OCI-LY1 (cell line): ENCODE data around the gene DPT.

Source experiments
- H2AFZ ChIP-seq: fragments of 200-600 bp; sonication (generic), shearing (Covaris generic); 2 replicates; pipeline ENCODE4 v1.6.0; 2014; ENCODE audit warnings: antibody characterized with exemption, mild to moderate bottlenecking, low read length
- H3F3A ChIP-seq: fragments of 200-600 bp; sonication (generic), shearing (Covaris generic); 2 replicates; pipeline ENCODE4 v1.6.0; 2014; ENCODE audit warnings: mild to moderate bottlenecking, antibody characterized with exemption, low read length, moderate library complexity; ENCODE audit not compliant: insufficient read depth
- H3K27ac ChIP-seq: fragments of 200-600 bp; sonication (generic); 2 replicates; pipeline ENCODE4 v1.5.1; 2014; ENCODE audit warnings: low read length, mixed run types, mild to moderate bottlenecking, low read depth; ENCODE audit not compliant: poor library complexity, severe bottlenecking
- H3K27me3 ChIP-seq: fragments of 200-600 bp; sonication (generic); 2 replicates; pipeline ENCODE4 v1.6.0; 2014; ENCODE audit warnings: antibody characterized with exemption, mild to moderate bottlenecking, low read length, moderate library complexity; ENCODE audit not compliant: insufficient read depth
- H3K36me3 ChIP-seq: fragments of 200-600 bp; sonication (generic); 2 replicates; pipeline ENCODE4 v1.6.1; 2014; ENCODE audit warnings: mild to moderate bottlenecking, antibody characterized with exemption, low read length, moderate library complexity, mixed read lengths; ENCODE audit not compliant: insufficient read depth
- H3K4me1 ChIP-seq: fragments of 200-600 bp; sonication (generic); 2 replicates; pipeline ENCODE4 v1.5.1; 2014; ENCODE audit warnings: mild to moderate bottlenecking, low read length, moderate library complexity; ENCODE audit not compliant: insufficient read depth, severe bottlenecking
- H3K4me2 ChIP-seq: fragments of 200-600 bp; sonication (generic), shearing (Covaris generic); 2 replicates; pipeline ENCODE4 v1.6.1; 2014; ENCODE audit warnings: low read length
- H3K4me3 ChIP-seq: fragments of 200-600 bp; sonication (generic); 2 replicates; pipeline ENCODE4 v1.5.1; 2014; ENCODE audit warnings: low read length, low read depth, mild to moderate bottlenecking, mixed read lengths; ENCODE audit not compliant: poor library complexity, severe bottlenecking
- H3K79me2 ChIP-seq: fragments of 200-600 bp; shearing (Covaris generic); 2 replicates; pipeline ENCODE4 v1.6.1; 2016; ENCODE audit warnings: mixed run types, low read length, mixed read lengths; ENCODE audit not compliant: insufficient read depth
- H3K9ac ChIP-seq: fragments of 200-600 bp; sonication (generic), shearing (Covaris generic); 2 replicates; pipeline ENCODE4 v1.6.1; 2014; ENCODE audit warnings: mild to moderate bottlenecking, low read length, mixed read lengths
- H3K9me2 ChIP-seq: fragments of 200-600 bp; sonication (generic), shearing (Covaris generic); 2 replicates; pipeline ENCODE4 v1.6.1; 2014; ENCODE audit warnings: low read depth, mild to moderate bottlenecking, low read length, mixed read lengths
- H3K9me3 ChIP-seq: fragments of 200-600 bp; shearing (Covaris generic); 2 replicates; pipeline ENCODE4 v1.6.1; 2014; ENCODE audit warnings: low read length, mixed read lengths
- H4K20me1 ChIP-seq: fragments of 200-600 bp; sonication (generic), shearing (Covaris generic); 2 replicates; pipeline ENCODE4 v1.6.0; 2016; ENCODE audit warnings: mild to moderate bottlenecking, low read length; ENCODE audit not compliant: insufficient read depth
- CTCF ChIP-seq: fragments of 200-600 bp; sonication (generic), shearing (Covaris generic); IDR thresholded peaks from 2 replicates; pipeline ENCODE4 v1.5.1; 2017; ENCODE audit warnings: mild to moderate bottlenecking, antibody characterized with exemption, low read length, moderate library complexity, mixed read lengths
- EZH2 ChIP-seq: fragments of 200-600 bp; sonication (generic), shearing (Covaris generic); IDR thresholded peaks from 2 replicates; pipeline ENCODE4 v1.8.0; 2017; ENCODE audit warnings: borderline replicate concordance, mixed run types, mild to moderate bottlenecking, antibody characterized with exemption, low read length, moderate library complexity, mixed read lengths

DPT gene

GRCh38 chr1:168759077-168759476 is 30.1 kb upstream of the DPT start:
- Histone ChIP-seq H3K9me2 (no peaks in the 10 kb centered on the region), H3K27ac (no peak overlapping the region), H3K4me3 (no peak overlapping the region), H2AFZ (no peak overlapping the region), H3K79me2 (no peaks in the 10 kb centered on the region), H3K9ac (no peak overlapping the region), H4K20me1 (no peaks in the 10 kb centered on the region), H3K4me1 (no peaks in the 10 kb centered on the region), H3K27me3 (no peaks in the 10 kb centered on the region), H3F3A (no peaks in the 10 kb centered on the region), H3K4me2 (no peak overlapping the region), H3K9me3 (no peaks in the 10 kb centered on the region), H3K36me3 (no peaks in the 10 kb centered on the region)
- no peak for TF ChIP-seq CTCF
- no peak for TF ChIP-seq EZH2

GRCh38 chr1:168758503-168758902 is 29.5 kb upstream of the DPT start:
- Histone ChIP-seq H2AFZ (no peak overlapping the region), H4K20me1 (no peaks in the 10 kb centered on the region), H3K4me2 (no peak overlapping the region), H3K27me3 (no peaks in the 10 kb centered on the region), H3F3A (no peaks in the 10 kb centered on the region), H3K4me1 (no peaks in the 10 kb centered on the region), H3K4me3 (no peak overlapping the region), H3K27ac (no peak overlapping the region), H3K79me2 (no peaks in the 10 kb centered on the region), H3K9me2 (no peaks in the 10 kb centered on the region), H3K9me3 (no peaks in the 10 kb centered on the region), H3K36me3 (no peaks in the 10 kb centered on the region), H3K9ac (no peak overlapping the region)
- TF ChIP-seq EZH2 (no peak), CTCF (no peak)

- no peaks in the 10 kb centered on the region for H3F3A ChIP-seq
- TF ChIP-seq CTCF (no peak), EZH2 (no peak)
- no peak overlapping the region for H3K4me2 ChIP-seq
- no peak overlapping the region for H3K4me3 ChIP-seq
- no peak overlapping the region for H3K9ac ChIP-seq
- H3K79me2 ChIP-seq = no peaks in the 10 kb centered on the region
- no peaks in the 10 kb centered on the region for H3K36me3 ChIP-seq
- no peaks in the 10 kb centered on the region for H3K9me2 ChIP-seq
- no peaks in the 10 kb centered on the region for H3K9me3 ChIP-seq
- H2AFZ ChIP-seq = no peak overlapping the region
- H4K20me1 ChIP-seq = no peaks in the 10 kb centered on the region
- no peak overlapping the region for H3K27ac ChIP-seq
- no peaks in the 10 kb centered on the region for H3K4me1 ChIP-seq
- no peaks in the 10 kb centered on the region for H3K27me3 ChIP-seq
Measured at GRCh38 chr1:168755800-168756418, 26.9 kb upstream of the DPT start.
